ENCODE measurements around the gene AMDHD1. TPM values are rescaled to one million over a fixed set of nuclear protein-coding genes. Genes with fewer than 3 reads are reported as not detected.

The AMDHD1 gene
- total and polyA plus RNA-seq, 10 of the 15 experiments (the other 5 are each of a cell fraction or from before 2014, with no cell fraction given) = 0.04 to 0.28 (median 0.13) TPM; not detected in 4

- no peak for TF ChIP-seq PBX3 (IDR thresholded peaks at IDR 0.05; ENCODE audit: insufficient replicate concordance, low read depth, low read length)
- no peak for TF ChIP-seq NR2C2 (IDR thresholded peaks at IDR 0.05; ENCODE audit: borderline replicate concordance, control insufficient read depth, insufficient read length, low read depth)
- TF ChIP-seq TCF12 (IDR thresholded peaks at IDR 0.05; ENCODE audit: low read depth, low read length) = no peak
- no peak for TF ChIP-seq GATAD2B (conservative IDR thresholded peaks at IDR 0.05; ENCODE audit: low read depth)
- no peak for TF ChIP-seq CHD4 (IDR thresholded peaks at IDR 0.05)
- TF ChIP-seq CEBPZ (IDR thresholded peaks at IDR 0.05; ENCODE audit: low read depth, low read length) = no peak
- TF ChIP-seq RELA (IDR thresholded peaks at IDR 0.05; ENCODE audit: borderline replicate concordance, partially characterized antibody) = no peak
- TF ChIP-seq EGR1 (IDR thresholded peaks at IDR 0.05; ENCODE audit: borderline replicate concordance in 1 of 2, low read depth in 2 of 2, low read length in 2 of 2) = no peak
Observed at GRCh38 chr12:95997911-95998510, 54.9 kb downstream of the AMDHD1 start (continued).

Data from GM12878 (cell line).